ENCODE data around the gene AMN. TPM values are rescaled to one million over a fixed set of nuclear protein-coding genes. Genes with fewer than 3 reads are reported as not detected.

Gene AMN
- total and polyA plus RNA-seq, 9 donors, result 0.10 to 4.6 (median 0.59) TPM; not detected in 1

DNA sequence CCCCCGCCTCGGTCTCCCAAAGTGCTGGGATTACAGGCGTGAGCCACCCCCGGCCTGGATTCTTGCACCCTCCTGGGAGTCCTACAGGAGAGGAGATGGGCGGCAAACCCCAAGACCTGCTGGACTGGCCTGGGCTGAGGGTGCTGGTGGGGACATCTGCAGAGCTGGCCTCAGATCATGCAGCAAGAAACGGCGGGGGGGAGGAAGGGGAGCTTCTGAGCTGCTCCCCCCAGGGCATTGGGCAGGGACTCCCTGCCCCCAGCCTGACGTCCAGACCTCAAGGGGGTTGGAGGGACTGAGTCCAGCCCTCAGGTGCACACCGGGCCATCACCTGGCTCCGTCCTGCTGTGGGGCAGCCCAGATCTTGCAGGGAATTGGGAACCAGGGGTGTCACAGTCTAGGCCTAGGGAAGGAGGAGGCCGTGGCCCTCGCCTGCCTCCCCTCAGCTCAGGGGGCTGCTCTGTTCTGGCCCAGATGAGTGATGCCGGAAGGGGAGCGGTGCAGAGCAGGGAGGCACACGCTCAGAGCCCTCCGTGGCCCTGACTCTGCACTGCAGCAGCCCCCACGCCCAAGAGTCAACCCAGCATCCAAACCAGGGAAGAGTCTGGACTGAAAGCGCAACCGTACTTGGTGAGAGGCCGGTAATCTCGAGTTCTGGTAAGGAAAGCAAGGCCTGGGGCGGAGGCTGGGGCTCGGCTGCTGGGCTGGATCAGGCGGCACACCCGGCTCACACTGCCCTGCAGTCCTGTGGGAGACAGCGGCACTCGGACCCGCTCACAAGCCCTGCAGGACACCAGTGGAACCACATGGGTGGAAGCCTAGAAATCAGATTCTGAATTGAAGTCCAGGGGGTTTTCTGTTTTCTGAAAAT, 8.9 kb upstream of the AMN start:
- intact Hi-C loops (cut with DNase I), result loop anchor here in 1 of 4 donors (10.0 kb wide), 1 partner anchor 219 kb away; no protein-coding TSS in a partner anchor
- 78 to 85% (median 85%) methylated on average over 25 to 28 of the region's 28 CpGs for WGBS, 3 donors
- DNase-seq, result no peak

GRCh38 chr14:102914474-102915291, 7.8 kb upstream of the AMN start:
- Histone ChIP-seq H3K4me1 (ENCODE audit: insufficient read depth) (no peaks in the 10 kb centered on the region), H3K4me3 (no peak overlapping the region), H3K9me3 (no peaks in the 10 kb centered on the region), H3K36me3 (no peaks in the 10 kb centered on the region), H3K27ac (no peak overlapping the region), H3K27me3 (no peaks in the 10 kb centered on the region)
- 77 to 84% (median 78%) methylated on average over 25 to 26 of the region's 26 CpGs for WGBS, 3 donors
- intact Hi-C loops (cut with DNase I), result loop anchor here in 2 of 4 donors (5.0 to 10.0 kb wide), 2 partner anchors 217 to 220 kb away; no protein-coding TSS in a partner anchor
- TF ChIP-seq EP300 (IDR thresholded peaks at IDR 0.05) (no peak), CTCF (IDR thresholded peaks at IDR 0.05) (no peak), POLR2A (IDR thresholded peaks at IDR 0.05) (no peak)
- no peak for DNase-seq

More for the DNA sequence above, 8.9 kb upstream of the AMN start:
- H3K27me3 ChIP-seq, result no peaks in the 10 kb centered on the region
- no peaks in the 10 kb centered on the region for H3K4me1 ChIP-seq (ENCODE audit: insufficient read depth)
- H3K4me3 ChIP-seq, result no peak overlapping the region
- H3K9me3 ChIP-seq, result no peaks in the 10 kb centered on the region
- TF ChIP-seq POLR2A (IDR thresholded peaks at IDR 0.05) (no peak), CTCF (IDR thresholded peaks at IDR 0.05) (no peak), EP300 (IDR thresholded peaks at IDR 0.05) (no peak)
- H3K36me3 ChIP-seq, result no peaks in the 10 kb centered on the region
- no peak overlapping the region for H3K27ac ChIP-seq

- DNase-seq, result no peak
- H3K36me3 ChIP-seq, result no peaks in the 10 kb centered on the region
- no peaks in the 10 kb centered on the region for H3K4me1 ChIP-seq (ENCODE audit: insufficient read depth)
- 76 to 81% (median 76%) methylated on average over 18 to 19 of the region's 19 CpGs for WGBS, 3 donors
- intact Hi-C loops (cut with DNase I), result loop anchor here in 2 of 4 donors (5.0 to 10.0 kb wide), 2 partner anchors 218 to 221 kb away; no protein-coding TSS in a partner anchor
- no peak for TF ChIP-seq CTCF (IDR thresholded peaks at IDR 0.05)
- TF ChIP-seq POLR2A (IDR thresholded peaks at IDR 0.05), result no peak
- TF ChIP-seq EP300 (IDR thresholded peaks at IDR 0.05), result no peak
- H3K27me3 ChIP-seq, result no peaks in the 10 kb centered on the region
- no peak overlapping the region for H3K27ac ChIP-seq
- no peaks in the 10 kb centered on the region for H3K9me3 ChIP-seq
- H3K4me3 ChIP-seq, result no peak overlapping the region
Observed at GRCh38 chr14:102915292-102916110, 7.0 kb upstream of the AMN start.

Data from ovary (tissue), 9 donors.